Epithelial cell of prostate (primary cell): ENCODE measurements around the gene AGPAT2.

Experiments used
- DNase-seq: peaks from one replicate; pipeline ENCODE4 v3.0.0-alpha.2; 2011; ENCODE audit warnings: low read depth, low spot score
- H3K27ac ChIP-seq: fragments of 450-650 bp; 2 replicates; pipeline ENCODE4 v1.5.1; 2017; ENCODE audit warnings: mild to moderate bottlenecking

The AGPAT2 gene

GRCh38 chr9:136676920-136677686, 10.2 kb downstream of the AGPAT2 start:
- H3K27ac ChIP-seq = no peak overlapping the region
- DNase-seq = no peak

GRCh38 chr9:136676297-136676794, 10.9 kb downstream of the AGPAT2 start:
- no peak for DNase-seq
- no peak overlapping the region for H3K27ac ChIP-seq

- H3K27ac ChIP-seq = no peak overlapping the region
- DNase-seq = no peak
Measured at GRCh38 chr9:136675477-136676296, 11.6 kb downstream of the AGPAT2 start.

- no peak overlapping the region for H3K27ac ChIP-seq
- no peak for DNase-seq
Measured at GRCh38 chr9:136674786-136675349, 12.4 kb downstream of the AGPAT2 start.

- DNase-seq = no peak
- no peak overlapping the region for H3K27ac ChIP-seq
Measured at GRCh38 chr9:136673975-136674785, 13.1 kb downstream of the AGPAT2 start.

DNA sequence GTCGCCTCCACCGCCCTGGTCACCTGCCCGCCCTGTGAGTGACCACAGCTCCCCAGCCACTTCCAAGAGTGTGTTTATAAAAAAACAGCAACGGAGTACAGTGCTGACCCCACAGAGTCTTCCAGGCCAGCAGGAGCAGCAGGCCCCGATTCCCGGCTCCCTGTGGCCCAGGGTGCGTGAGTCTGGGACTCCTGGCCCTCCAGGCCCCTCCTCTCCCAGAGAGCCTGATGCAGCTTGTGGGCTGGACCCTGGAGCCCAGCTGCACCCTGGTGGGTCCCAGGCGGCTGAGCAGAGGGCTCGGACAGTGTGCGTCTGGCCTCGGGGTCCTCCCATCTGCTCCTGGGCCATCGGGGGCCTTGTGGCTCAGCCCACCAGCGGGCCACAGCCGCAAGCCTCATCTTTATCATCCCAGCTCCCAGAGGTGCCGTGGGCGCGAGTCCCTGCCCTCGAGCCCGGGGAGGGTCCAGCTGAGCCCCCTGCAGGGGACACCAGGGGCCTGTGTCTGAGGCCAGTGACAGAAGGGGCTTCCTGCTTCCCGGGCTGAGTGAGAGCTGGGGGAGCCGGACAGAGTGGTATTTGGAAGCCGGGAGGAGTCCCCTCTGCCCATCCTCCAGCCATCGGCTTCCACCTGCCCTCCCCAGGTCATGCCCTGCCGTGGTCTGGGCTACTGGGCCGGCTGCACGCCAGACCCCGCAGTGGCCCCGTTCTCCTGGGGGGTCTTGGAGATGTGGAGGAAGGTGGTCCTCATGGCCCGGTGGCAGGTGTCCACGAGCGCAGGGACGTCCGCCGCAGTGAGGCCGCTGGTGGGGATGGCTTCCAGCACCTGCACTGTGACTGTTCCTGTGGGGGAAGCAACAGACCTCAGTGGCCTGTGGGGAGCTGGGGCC, 13.9 kb downstream of the AGPAT2 start:
- no peak for DNase-seq
- H3K27ac ChIP-seq = no peak overlapping the region

- no peak for DNase-seq
- H3K27ac ChIP-seq = no peak overlapping the region
Measured at GRCh38 chr9:136672431-136673087, 14.7 kb downstream of the AGPAT2 start.

- DNase-seq = no peak
- H3K27ac ChIP-seq = no peak overlapping the region
Measured at GRCh38 chr9:136671646-136672430, 15.4 kb downstream of the AGPAT2 start.

- no peak for DNase-seq
- H3K27ac ChIP-seq = no peak overlapping the region
Measured at GRCh38 chr9:136671254-136671614, 16.0 kb downstream of the AGPAT2 start.

DNA sequence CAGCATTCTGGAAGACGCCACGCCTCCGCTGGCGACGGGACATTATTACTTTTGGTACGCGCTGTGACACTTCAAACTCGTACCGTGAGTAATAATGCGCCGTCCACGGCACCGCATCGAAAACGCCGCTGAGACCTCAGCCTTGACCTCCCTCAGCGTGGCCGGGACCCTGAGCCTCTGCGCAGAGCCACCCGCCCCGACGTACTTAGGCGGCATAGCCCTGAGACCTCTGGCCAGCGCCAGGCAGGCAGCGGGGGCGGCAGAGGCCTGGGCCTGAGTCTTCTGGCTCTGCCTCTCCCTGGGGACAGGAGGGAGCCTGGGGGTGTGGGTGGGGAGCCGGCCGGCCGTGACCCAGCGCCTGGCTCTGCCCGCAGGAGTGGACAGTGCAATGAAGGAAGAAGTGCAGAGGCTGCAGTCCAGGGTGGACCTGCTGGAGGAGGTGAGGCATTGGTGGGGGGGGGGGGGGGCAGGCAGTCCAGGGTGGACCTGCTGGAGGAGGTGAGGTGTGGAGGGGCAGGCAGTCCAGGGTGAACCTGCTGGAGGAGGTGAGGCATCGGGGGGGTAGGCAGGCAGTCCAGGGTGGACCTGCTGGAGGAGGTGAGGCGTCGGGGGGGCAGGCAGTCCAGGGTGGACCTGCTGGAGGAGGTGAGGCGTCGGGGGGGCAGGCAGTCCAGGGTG, 16.5 kb downstream of the AGPAT2 start:
- no peak overlapping the region for H3K27ac ChIP-seq
- DNase-seq = no peak

GRCh38 chr9:136669791-136670464, 17.3 kb downstream of the AGPAT2 start:
- no peak for DNase-seq
- H3K27ac ChIP-seq = no peak overlapping the region

DNA sequence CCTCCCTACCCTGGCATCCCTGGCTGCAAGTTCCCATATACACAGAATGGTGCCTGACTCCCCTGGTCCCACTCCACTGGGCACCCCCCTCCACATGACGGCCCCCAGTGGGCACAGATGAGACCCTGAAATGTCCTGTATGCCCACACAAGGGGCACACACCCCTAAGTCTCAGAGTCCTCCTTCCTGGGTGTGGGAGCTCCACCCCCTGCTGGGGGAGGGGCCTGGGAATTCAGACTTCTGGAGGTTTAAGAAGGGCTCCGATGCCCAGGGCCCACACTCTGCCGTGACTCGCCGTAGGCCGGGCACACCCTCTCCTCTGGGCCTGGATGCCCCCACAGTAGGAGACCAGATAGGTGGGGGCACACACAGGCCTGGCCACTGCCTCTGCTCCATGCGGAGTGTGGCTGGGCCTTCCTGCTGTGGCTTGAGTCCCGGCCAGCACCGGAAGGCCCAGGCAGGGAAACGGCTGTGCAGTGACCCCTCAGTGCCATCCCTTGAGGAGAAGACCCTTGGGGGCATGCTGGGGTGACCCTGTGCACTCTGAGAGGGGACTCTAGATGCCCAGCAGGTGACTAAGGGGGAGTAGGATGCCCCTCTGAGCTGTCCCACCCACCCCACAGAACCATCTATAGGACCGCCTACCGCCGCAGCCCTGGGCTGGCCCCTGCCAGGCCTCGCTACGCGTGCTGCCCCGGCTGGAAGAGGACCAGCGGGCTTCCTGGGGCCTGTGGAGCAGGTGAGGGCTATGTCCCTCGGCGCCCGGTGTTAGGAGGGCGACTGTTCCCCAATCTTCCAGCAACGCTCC, 18.1 kb downstream of the AGPAT2 start:
- DNase-seq = no peak

DNA sequence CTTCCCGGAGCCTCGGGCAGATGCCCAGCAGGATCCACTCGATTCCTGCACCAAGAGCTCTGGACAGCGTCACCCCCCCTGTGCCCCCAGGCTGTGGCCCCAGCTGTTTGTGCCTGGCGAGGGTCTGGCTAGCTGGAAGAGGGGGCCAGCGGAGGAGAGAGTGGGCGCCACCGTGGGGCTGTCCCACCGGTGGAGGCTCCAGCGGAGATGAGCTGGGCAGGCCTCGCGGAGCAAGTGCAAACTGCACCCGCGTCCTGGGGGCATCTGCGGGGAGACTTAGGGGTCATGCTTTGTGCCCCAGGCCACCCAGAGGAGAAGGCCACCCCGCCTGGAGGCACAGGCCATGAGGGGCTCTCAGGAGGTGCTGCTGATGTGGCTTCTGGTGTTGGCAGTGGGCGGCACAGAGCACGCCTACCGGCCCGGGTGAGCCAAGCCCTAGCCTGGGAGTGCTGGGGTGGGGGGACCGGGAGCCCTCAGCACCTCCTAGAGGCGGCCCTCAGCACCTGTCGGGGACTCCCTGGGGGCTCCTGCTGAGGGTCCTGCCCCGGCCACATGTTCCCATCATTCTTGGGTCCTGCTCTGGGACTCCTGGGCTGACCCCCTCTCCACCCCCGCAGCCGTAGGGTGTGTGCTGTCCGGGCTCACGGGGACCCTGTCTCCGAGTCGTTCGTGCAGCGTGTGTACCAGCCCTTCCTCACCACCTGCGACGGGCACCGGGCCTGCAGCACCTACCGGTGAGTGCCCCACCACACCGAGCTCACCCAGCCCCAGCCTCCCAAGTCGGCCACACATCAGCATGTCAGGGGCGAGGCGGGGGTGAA, 19.1 kb downstream of the AGPAT2 start:
- no peak for DNase-seq
- H3K27ac ChIP-seq = no peak overlapping the region

More for the DNA sequence above, 18.1 kb downstream of the AGPAT2 start:
- H3K27ac ChIP-seq = no peak overlapping the region

DNA sequence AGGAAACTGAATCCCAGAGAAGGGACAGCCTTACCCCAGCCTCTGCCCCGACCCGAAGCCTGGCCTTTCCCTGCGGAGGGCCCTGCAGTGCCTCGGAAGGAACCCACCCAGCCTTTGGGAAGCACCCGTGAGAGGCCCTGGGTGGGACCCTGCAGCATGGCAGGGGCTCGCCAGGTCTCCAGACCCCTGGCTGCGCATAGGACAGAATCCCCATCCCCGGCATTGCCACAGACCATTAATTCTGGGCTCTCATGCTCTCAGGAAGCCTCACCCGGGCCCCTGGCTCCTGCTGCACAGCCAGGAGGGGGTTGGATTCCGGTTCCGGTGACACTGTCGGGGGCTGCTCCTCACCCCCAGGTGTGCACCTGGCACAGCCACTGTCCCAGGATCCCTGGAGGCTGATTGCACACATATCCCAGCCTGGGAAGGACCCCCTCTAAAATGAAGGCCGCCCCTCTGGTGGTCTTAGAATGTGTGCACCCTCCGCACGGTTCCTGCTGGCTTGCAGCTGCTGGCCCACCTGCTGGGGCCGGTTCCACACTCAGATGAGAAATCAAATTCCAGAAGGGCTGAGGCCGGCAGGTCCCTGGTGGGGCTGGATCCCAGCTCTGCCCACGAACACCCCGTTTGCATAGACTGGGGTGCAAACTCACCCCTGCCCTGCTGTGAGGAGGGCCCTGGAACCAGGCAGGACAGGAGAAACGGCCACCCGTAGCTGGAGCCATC, 19.9 kb downstream of the AGPAT2 start:
- H3K27ac ChIP-seq = no peak overlapping the region
- no peak for DNase-seq
